ENCODE measurements around the gene EIF5A. TPM values are rescaled to one million over a fixed set of nuclear protein-coding genes. Genes with fewer than 3 reads are reported as not detected.

EIF5A gene
- total and polyA plus RNA-seq, 2 donors (not counting 3 experiments of a cell fraction or from before 2014, with no cell fraction given) = 650 to 859 TPM

DNA sequence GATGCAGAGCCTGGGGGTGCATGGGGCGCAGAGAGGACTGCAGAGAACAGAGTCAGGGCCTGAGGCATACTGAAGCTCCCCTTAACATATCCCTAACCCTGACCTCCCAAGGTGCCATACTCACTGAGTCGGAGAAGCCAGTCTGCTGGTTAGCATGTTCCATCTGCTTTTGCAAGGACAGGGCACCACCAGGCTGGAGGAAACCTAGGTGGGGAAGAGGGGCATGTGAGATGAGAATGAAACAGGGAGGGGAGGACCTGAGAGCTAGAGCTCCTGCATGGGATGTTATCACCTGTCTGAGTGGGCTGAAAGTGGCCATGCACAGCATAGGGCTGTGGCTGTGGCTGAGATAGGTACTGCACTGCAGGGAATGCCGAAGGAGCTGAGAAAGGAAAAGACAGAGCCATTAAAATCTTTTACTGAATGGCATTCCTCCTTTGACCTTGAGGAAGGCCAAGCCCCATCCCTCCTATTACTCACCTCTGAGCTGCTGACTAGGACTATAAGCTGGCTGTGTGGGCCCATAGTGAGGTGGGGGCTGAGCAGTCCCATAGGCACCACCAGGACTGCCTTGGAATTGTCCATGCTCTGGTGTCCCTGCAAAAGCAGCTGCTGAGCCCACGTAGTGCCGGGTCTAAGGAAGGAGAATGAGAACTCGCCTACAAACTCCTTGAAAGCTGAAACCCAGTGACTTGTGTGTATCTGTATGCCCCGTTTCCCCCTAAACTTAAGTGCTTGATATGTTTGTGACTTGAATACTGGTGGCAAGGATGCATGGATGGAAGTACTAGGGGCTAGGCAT is 5.9 kb downstream of the EIF5A start:
- no peaks in the 10 kb centered on the region for H3K27me3 ChIP-seq (ENCODE audit: control insufficient read depth in 2 of 2, insufficient read depth in 2 of 2, low read length in 2 of 2)
- H3K9me1 ChIP-seq (replicated peaks; ENCODE audit: control insufficient read depth, extremely low read depth, insufficient read depth, low read length) = no peaks in the 10 kb centered on the region
- no peak overlapping the region for H3K4me3 ChIP-seq (replicated peaks in 1 of 3; ENCODE audit: insufficient read depth in 1 of 3, low read depth in 1 of 3, low read length in 3 of 3)
- DNase-seq (ENCODE audit: low read depth, low spot score) (no peak), FAIRE-seq (no peak)
- peak overlapping the region; percentile 60 for H3K4me2 ChIP-seq (ENCODE audit: insufficient read depth, low read length)
- H3K9me3 ChIP-seq (replicated peaks; ENCODE audit: control insufficient read depth, insufficient read depth, low read length) = no peaks in the 10 kb centered on the region
- H4K20me1 ChIP-seq (replicated peaks; ENCODE audit: control insufficient read depth, extremely low read depth, insufficient read depth, low read length) = peaks cover 4% of the 10 kb centered on the region
- dilution Hi-C loops (cut with MboI; ENCODE audit: extremely low pct_ligation_motif_present, low sequenced_read_pairs) = no loop called here
- TF ChIP-seq, protein P1, sequence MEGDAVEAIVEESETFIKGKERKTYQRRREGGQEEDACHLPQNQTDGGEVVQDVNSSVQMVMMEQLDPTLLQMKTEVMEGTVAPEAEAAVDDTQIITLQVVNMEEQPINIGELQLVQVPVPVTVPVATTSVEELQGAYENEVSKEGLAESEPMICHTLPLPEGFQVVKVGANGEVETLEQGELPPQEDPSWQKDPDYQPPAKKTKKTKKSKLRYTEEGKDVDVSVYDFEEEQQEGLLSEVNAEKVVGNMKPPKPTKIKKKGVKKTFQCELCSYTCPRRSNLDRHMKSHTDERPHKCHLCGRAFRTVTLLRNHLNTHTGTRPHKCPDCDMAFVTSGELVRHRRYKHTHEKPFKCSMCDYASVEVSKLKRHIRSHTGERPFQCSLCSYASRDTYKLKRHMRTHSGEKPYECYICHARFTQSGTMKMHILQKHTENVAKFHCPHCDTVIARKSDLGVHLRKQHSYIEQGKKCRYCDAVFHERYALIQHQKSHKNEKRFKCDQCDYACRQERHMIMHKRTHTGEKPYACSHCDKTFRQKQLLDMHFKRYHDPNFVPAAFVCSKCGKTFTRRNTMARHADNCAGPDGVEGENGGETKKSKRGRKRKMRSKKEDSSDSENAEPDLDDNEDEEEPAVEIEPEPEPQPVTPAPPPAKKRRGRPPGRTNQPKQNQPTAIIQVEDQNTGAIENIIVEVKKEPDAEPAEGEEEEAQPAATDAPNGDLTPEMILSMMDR (IDR thresholded peaks at IDR 0.05; ENCODE audit: extremely low read depth in 1 of 2, insufficient read depth in 1 of 2, low read depth in 1 of 2, low read length in 2 of 2) = peak in 1 of 2 donors; percentile 7
- no peak for TF ChIP-seq EZH2 (IDR thresholded peaks at IDR 0.05; ENCODE audit: borderline replicate concordance, low read depth, low read length, severe bottlenecking)
- TF ChIP-seq POLR2A (IDR thresholded peaks at IDR 0.05; ENCODE audit: low read depth, low read length) = peak; percentile 42
- TF ChIP-seq MYC (IDR thresholded peaks at IDR 0.05; ENCODE audit: low read depth, low read length) = no peak
- TF ChIP-seq MAX (IDR thresholded peaks at IDR 0.05; ENCODE audit: insufficient read depth, insufficient read length) = no peak
- TF ChIP-seq GATA2 (IDR thresholded peaks at IDR 0.05; ENCODE audit: insufficient read depth, insufficient read length, low read depth, low read length) = no peak
- TF ChIP-seq POLR2AphosphoS5 (IDR thresholded peaks at IDR 0.05; ENCODE audit: insufficient read depth, low read depth, low read length) = peak; percentile 62
- TF ChIP-seq FOS (IDR thresholded peaks at IDR 0.05; ENCODE audit: borderline replicate concordance, insufficient read depth, low read length) = no peak
- no peak overlapping the region for H3K27ac ChIP-seq (ENCODE audit: insufficient read depth, low read depth, low read length)
- H3K9ac ChIP-seq (replicated peaks; ENCODE audit: extremely low read depth, insufficient read depth, low read length) = no peak overlapping the region
- peaks cover 31 to 46% of the 10 kb centered on the region in 2 experiments for H3K36me3 ChIP-seq (ENCODE audit: control insufficient read depth in 2 of 2, extremely low read depth in 1 of 2, insufficient read depth in 2 of 2, low read length in 2 of 2)
- ChIA-PET POLR2A (no interaction called here), CTCF (interaction anchor here (1.0 to 1.8 kb wide), 4 partner anchors 16 to 268 kb away, joined by 3 to 10 read pairs (median 6); partner anchors contain the start of genes NEURL4 and SLC2A4)
- BruUV-seq (replicated peaks) = no TSS peak
- H3K79me2 ChIP-seq (ENCODE audit: control insufficient read depth, insufficient read depth, low read length) = peaks cover 40% of the 10 kb centered on the region
- no peak overlapping the region for H2AFZ ChIP-seq (ENCODE audit: low read depth, low read length)
- intact Hi-C loops (cut with micrococcal nuclease) = no loop called here
- H3K4me1 ChIP-seq (ENCODE audit: control insufficient read depth, extremely low read depth, insufficient read depth, low read length) = peaks cover 36% of the 10 kb centered on the region

Measured in endothelial cell of umbilical vein (primary cell).